HG03521 (cell line): ENCODE results near the gene HOXC6.
A peak's percentile ranks its signal among the peaks of the same experiment; 100 is the strongest.

Source experiments
- ATAC-seq: cut with Tn5 transposase; IDR thresholded peaks from one replicate; pipeline ENCODE4 v1.9.1; 2021; ENCODE audit warnings: mild to moderate bottlenecking, moderate library complexity; ENCODE audit not compliant: unreplicated experiment

HOXC6 gene

DNA sequence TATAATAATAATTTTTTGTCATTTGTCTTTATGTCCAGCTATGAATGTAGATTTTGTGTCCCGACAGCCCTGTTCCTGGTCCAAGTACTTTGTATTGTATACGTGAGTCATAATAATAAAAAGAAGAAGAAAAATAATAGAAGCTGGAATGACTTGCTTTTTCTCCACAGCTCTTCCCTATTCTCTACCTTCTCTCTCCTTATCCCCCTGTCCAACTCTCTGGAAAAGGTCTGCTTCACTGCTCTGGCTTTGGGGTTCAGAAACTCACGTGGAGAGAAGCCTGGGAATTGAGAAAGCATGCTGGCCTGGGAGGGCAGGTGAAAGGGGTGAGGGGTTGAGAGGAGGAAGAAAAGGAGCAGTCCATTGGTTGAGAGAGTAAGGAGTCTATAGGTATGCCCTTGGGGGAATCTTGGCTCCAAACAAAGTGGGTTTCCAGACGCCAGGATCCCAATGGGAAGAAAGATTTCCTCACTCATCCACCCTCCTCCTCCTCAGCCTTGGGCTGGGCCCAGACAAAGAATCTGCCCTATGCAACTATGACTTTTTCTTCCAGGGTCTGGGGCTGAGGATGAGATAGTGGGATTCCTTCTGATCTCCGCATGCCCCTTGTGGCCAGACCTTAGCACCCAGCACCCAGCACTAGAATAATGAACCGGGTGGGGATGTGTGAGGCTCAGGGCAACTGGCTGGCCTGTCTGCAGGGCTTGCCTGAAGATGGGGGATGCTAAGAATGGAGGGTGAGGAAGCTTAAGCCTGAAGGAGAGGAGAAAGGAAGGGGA is 15.4 kb upstream of the HOXC6 start:
- no peak for ATAC-seq

GRCh38 chr12:54014377-54015017 is 13.7 kb upstream of the HOXC6 start:
- no peak for ATAC-seq

- ATAC-seq = no peak
Measured at GRCh38 chr12:54015018-54015931, 13.0 kb upstream of the HOXC6 start.

- no peak for ATAC-seq
Measured at GRCh38 chr12:54016051-54016450, 12.2 kb upstream of the HOXC6 start.

- no peak for ATAC-seq
Measured at GRCh38 chr12:54016478-54016964, 11.7 kb upstream of the HOXC6 start.

DNA sequence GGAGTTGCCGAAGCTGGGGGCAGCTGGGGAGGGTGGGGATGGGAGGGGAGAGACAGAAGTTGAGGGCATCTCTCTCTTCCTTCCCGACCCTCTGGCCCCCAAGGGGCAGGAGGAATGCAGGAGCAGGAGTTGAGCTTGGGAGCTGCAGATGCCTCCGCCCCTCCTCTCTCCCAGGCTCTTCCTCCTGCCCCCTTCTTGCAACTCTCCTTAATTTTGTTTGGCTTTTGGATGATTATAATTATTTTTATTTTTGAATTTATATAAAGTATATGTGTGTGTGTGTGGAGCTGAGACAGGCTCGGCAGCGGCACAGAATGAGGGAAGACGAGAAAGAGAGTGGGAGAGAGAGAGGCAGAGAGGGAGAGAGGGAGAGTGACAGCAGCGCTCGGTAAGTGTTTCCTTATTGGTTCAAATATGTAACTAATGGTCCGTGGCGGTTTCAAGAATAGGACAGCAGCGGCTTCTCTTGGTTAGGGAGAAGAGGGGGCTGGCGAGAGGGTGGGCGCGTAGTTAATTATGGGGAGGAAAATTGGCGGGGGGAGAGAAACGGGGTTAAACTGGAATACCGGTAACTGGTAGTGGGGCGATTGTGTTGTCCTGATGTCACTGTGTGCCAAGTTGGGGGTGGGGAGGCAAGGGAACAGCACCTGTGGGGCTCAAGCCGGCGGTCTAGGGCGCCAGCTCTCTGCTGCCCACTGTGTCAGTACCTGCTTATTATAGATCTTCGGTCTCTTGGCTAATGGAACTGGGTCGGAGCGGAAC is 11.0 kb upstream of the HOXC6 start:
- peak; percentile 17 for ATAC-seq

DNA sequence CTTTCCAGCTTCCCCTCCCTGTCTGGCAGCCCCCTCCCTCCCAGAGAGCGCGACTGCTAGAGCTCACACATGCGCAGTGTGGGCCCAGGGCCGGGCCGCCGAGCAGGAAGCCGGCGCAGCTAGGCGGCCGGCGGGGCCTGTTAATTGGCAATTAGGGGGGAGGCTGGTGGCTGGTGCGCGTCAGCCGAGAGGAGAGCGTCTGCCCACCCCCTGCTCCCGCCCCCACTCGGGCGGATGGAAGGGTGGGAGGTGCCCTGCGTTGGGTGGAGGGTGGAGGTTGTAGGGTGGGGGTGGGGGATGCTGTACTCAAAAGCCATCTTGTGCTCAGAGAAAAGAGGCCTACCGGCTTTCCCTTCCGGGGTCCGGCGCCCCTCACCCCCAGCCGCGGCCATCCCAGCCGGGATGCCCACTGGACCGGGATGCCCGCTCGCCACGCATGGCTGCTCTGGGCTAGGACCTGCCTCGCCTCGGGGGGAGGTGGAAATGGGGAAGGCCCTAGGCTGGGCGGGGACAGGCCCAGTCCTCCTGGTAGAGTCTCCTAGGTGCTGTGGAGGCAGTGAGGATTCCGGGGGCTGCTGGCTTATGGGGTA is 10.3 kb upstream of the HOXC6 start:
- ATAC-seq = peak; percentile 75

- no peak for ATAC-seq
Measured at GRCh38 chr12:54018468-54018984, 9.7 kb upstream of the HOXC6 start.

DNA sequence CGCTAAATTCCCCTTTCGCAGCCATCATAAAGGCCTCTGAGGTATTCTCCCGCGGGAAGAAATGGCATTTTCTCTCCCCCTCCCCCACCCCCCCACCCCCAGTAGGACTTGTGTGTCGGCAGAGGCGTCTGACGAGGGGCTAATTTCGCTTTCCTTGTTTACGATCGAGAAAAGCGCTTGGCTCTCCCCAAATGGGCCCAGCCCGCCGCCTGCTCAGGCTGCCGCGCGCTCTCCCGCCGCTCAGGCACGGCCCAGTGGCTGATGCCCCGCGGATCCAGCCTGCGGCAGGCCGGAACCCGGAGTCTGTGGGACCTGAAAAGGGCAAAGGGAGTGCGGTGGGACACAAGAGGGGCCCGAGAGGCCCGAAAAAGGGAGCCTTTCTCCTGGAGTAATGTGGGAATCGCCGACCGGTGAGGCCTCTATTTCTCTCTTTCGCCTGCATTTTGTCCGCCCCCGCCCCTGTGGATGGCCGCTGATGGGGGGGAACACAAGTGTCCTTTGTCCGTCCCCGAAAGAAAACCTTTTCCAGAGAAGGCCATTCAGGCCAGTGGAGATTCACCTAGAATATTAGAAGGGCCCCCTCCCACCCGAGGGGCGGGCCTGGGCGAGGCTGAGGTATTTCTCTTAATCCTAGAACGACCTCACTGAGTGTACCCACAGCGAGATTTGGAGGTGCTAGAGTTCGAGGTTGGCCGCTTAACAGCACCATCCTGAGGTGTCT is 9.0 kb upstream of the HOXC6 start:
- ATAC-seq = no peak

GRCh38 chr12:54019924-54020590 is 8.2 kb upstream of the HOXC6 start:
- no peak for ATAC-seq

GRCh38 chr12:54020591-54021405 is 7.4 kb upstream of the HOXC6 start:
- no peak for ATAC-seq

GRCh38 chr12:54021432-54022013 is 6.7 kb upstream of the HOXC6 start:
- no peak for ATAC-seq

DNA sequence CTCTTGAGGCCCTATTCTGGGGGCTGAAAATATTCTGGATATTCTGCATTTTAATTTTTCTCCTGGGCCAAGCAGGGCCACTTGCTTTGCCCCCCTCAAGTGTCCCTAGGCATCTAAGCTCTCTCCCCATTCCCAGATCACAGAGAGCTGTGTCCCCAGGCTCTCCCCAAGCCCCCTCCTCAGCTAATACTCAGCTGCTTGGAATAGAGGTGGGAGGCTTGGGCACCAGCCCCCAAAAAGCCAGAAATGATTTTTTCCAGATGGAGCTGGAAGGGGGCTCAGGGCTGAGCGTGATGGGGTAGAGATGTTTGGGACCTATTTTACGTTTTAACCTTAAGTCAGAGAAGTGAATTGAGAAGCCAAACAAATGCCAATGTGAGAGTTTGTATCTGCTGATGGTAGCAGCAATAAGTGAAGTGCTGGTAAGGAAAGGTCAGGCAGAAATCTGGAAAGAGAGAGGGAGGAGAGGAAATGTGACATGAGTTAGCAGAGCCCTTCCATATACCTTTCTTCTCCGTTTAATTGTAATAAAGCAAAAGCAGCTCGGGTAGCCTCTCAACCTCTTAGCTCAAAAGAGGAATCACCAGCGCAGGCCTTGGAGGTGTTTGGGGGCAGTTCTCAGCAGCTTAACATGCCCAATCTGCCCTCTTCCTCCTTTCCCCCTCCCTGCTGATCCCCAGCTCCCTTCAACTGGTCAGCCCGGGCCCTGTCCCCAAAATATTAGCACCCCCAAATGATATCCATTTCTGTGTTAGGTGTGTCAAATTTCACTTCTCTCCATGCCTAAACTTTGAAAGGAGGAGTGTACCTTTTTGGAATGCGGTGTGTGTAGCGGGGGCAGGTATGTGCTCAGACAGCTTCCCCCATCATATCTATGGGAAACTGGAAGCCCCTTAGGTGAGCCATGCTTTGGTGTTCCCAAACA is 5.0 kb upstream of the HOXC6 start:
- no peak for ATAC-seq

DNA sequence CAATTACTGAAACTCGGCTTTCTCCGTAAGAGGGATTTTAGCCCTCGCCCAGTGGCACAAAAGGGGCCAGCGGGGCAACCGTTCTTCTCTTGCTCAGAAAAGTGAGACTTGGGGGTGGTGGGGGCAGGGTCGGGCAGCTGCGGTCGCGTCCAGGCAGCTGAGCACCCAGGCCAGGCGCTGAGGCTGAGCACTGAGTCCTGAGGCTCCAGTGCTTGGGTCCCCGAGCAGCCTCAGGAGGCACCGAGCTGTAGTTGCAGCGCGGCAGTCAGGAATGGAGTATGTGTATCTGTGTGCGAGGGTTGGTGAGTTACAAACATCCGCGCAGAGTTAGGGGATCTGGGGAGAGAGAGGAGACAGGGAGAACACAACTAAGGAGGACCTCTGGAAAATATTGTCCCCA is 4.1 kb upstream of the HOXC6 start:
- no peak for ATAC-seq

- no peak for ATAC-seq
Measured at GRCh38 chr12:54024581-54025305, 3.5 kb upstream of the HOXC6 start.
